TTC549 (cell line): ENCODE data around the gene DHX35.
"Not testable (repeated sequence)": the region's sequence is repeated elsewhere in the genome, so short reads cannot be mapped to it uniquely, and the experiment has no call there.

Source experiments
- FAIRE-seq: peaks from 2 replicates; lab custom pipeline; 2012; peaks lifted over from hg19 to GRCh38; lab: Jason Lieb, UNC

The DHX35 gene

GRCh38 chr20:38941726-38942389 is 20.3 kb upstream of the DHX35 start:
- FAIRE-seq = no peak

- FAIRE-seq = no peak
Measured at GRCh38 chr20:38945012-38945411, 17.1 kb upstream of the DHX35 start.

- no peak for FAIRE-seq
Measured at GRCh38 chr20:38946836-38947235, 15.3 kb upstream of the DHX35 start.

GRCh38 chr20:38947931-38948362 is 14.2 kb upstream of the DHX35 start:
- FAIRE-seq = no peak

- no peak for FAIRE-seq
Measured at GRCh38 chr20:38950254-38950653, 11.9 kb upstream of the DHX35 start.

- no peak for FAIRE-seq
Measured at GRCh38 chr20:38951611-38952010, 10.5 kb upstream of the DHX35 start.

GRCh38 chr20:38952153-38952552 is 10.0 kb upstream of the DHX35 start:
- no peak for FAIRE-seq

GRCh38 chr20:38953630-38954340 is 8.4 kb upstream of the DHX35 start:
- no peak for FAIRE-seq

- no peak for FAIRE-seq
Measured at GRCh38 chr20:38957235-38957876, 4.8 kb upstream of the DHX35 start.

GRCh38 chr20:38957915-38958485 is 4.1 kb upstream of the DHX35 start:
- no peak for FAIRE-seq

- FAIRE-seq = not testable (repeated sequence)
Measured at GRCh38 chr20:38960187-38960687, 1.9 kb upstream of the DHX35 start.

- FAIRE-seq = no peak
Measured at GRCh38 chr20:38961530-38962043, 557 bp upstream of the DHX35 start.

- no peak for FAIRE-seq
Measured at GRCh38 chr20:38962928-38963401, 821 bp downstream of the DHX35 start.

GRCh38 chr20:38963745-38964144 is 1.6 kb downstream of the DHX35 start:
- no peak for FAIRE-seq

- no peak for FAIRE-seq
Measured at GRCh38 chr20:38965264-38965663, 3.1 kb downstream of the DHX35 start.

GRCh38 chr20:38968090-38968489 is 5.9 kb downstream of the DHX35 start:
- no peak for FAIRE-seq

- no peak for FAIRE-seq
Measured at GRCh38 chr20:38969708-38970107, 7.6 kb downstream of the DHX35 start.

GRCh38 chr20:38970302-38970701 is 8.2 kb downstream of the DHX35 start:
- FAIRE-seq = no peak

GRCh38 chr20:38973107-38973506 is 11.0 kb downstream of the DHX35 start:
- FAIRE-seq = no peak

GRCh38 chr20:38973645-38974044 is 11.5 kb downstream of the DHX35 start:
- no peak for FAIRE-seq

- FAIRE-seq = no peak
Measured at GRCh38 chr20:38975539-38976120, 13.5 kb downstream of the DHX35 start.

GRCh38 chr20:38979434-38979833 is 17.3 kb downstream of the DHX35 start:
- FAIRE-seq = no peak
